HG03039 (cell line): ENCODE data around the gene CCDC82.

Experiments used
- ATAC-seq: cut with Tn5 transposase; IDR thresholded peaks from one replicate; pipeline ENCODE4 v1.9.1; 2021; ENCODE audit warnings: mild to moderate bottlenecking, moderate library complexity; ENCODE audit not compliant: unreplicated experiment

The CCDC82 gene

GRCh38 chr11:96309016-96309642 is 80.6 kb downstream of the CCDC82 start:
- ATAC-seq, result no peak

DNA sequence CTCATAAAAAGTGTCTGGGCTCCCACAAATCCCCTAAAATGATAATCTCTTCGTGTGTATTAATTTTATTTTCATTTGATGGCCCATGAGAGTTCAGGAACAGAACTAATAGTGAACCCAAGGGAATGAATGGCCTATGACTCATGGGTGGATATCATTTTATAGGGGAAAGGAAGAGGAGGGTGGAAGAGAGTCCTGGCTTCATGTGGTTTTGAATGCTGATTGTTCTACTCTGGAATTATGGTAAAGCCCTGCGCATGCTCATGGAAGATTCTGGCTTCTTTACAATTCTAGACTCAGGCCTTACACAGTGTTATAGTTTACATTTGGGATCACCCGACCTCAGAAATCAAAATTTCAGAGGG is 82.0 kb downstream of the CCDC82 start:
- ATAC-seq, result no peak

- ATAC-seq, result no peak
These were observed 82.6 kb downstream of the CCDC82 start for GRCh38 chr11:96306933-96307775.

- no peak for ATAC-seq
These were observed 83.1 kb downstream of the CCDC82 start for GRCh38 chr11:96306600-96306932.

DNA sequence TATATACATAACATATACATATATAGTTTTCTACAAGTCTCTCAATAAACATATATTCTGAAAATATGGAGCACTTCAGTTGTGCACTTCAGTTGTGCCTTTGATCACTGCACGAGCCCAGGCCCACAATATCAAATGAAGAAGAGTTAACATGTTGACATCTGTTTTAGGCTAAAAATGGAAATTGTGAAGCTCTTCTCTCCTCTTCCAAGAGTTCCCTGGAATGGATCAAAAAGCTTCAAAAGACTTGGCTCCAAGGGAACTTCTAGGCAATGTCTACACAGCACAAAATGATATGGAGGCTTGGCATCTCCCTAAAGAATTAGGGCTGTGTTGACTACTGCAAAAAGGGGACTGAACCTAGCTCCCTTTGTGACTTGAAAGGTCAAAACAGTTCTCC is 83.6 kb downstream of the CCDC82 start:
- ATAC-seq, result no peak

- ATAC-seq, result no peak
These were observed 85.7 kb downstream of the CCDC82 start for GRCh38 chr11:96303980-96304379.

- no peak for ATAC-seq
These were observed 86.6 kb downstream of the CCDC82 start for GRCh38 chr11:96303064-96303463.
